Stimulated activated CD4-positive, alpha-beta T cell treated with anti-CD3 and anti-CD28 coated beads, TNF-alpha, amount 100 ng/mL, for 48 hours (primary cell): ENCODE results near the gene RDH14.
A peak's percentile ranks its signal among the peaks of the same experiment; 100 is the strongest.

Experiments used
- DNase-seq, 3 donors: peaks; one replicate each; pipeline ENCODE4 v3.0.0-alpha.2; 2020; ENCODE audit warnings: low read depth in 3 of 3

The RDH14 gene, protein sequence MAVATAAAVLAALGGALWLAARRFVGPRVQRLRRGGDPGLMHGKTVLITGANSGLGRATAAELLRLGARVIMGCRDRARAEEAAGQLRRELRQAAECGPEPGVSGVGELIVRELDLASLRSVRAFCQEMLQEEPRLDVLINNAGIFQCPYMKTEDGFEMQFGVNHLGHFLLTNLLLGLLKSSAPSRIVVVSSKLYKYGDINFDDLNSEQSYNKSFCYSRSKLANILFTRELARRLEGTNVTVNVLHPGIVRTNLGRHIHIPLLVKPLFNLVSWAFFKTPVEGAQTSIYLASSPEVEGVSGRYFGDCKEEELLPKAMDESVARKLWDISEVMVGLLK

DNA sequence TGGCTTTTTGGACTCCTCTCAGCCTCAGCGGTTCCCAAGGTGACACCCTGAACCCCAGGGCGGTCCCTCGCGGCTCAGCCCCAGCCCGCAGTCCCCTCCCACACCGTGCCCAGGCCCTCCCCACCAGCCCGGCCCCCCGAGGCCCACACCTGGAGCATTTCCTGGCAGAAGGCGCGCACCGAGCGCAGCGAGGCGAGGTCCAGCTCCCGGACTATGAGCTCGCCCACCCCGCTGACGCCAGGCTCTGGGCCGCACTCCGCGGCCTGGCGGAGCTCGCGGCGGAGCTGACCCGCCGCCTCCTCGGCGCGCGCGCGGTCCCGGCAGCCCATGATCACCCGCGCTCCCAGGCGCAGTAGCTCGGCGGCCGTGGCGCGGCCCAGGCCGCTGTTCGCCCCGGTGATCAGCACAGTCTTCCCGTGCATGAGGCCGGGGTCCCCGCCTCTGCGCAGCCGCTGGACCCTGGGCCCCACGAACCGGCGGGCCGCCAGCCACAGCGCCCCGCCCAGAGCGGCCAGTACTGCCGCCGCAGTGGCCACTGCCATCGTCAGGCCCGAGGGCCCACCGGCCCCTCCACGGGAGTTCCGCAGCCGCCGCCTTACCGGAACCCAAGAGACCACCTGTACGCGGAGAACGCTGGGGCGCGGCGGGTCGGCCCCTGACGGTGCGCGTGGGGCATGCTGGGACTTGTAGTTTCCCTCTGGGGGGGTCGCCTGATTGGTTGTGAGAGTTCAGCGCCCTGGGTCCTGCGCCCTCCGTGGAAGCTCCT is at the start of gene RDH14:
Gene RDH14 (minus strand): TSS at position 623 of the 766 bp plus-strand sequence. CDS start 81 bp downstream, at position 542.
- DNase-seq: peak; percentile 84 to 86 (median 86)

DNA sequence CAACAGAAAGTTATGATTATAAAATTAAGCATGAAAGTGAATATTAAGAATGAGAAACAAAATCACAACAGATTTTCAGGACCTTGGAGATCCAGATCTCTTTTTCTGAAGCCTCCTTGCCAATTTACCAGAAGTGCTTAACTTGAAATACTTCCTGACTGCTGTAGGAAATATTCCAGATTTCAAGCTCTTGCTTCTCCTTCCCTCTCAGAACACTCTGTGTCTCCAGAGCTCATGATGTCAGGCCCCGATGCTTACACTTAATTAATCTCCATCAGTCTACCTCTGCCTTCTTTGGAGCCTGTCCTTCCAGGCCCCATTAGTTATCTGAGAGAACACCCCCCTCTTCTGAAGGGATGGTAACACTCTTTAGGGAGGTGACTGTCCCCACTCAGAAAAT is 49.6 kb upstream of the RDH14 start:
- no peak for DNase-seq

DNA sequence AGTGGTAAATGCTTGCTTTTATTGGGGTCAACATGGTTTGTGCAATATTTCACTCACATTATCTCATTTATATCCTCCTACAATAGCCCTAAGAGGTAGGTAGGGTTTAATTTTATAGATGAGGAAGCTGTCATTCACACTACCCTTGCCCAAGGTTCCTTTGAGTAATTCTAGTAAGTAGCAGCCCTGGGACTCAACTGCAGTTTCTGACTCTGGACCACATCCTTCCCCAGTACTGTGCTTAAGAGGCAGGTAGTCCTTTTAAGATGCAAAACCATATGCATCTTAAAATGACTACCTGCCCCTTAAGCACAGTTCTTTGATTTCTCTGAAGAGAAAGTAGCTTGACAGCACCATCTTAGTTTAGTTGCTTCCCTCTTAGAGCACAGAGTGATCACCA is 44.7 kb upstream of the RDH14 start:
- no peak for DNase-seq

DNA sequence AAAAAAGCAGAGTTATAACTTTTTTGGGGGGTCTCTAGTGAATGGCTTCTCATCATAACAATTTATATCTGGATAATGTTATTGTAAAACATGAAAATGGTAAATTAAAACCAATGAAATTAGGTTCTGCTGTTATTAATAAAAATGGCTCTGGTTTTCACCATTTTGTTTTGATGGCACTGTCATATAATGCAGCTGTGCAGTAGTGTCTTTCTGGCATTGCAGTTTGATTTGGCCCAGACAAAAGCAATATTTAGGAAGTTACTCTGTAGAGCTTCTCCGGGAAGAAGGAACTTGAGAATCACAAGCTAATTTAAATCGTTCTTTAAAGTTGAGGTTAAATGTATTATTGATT is 44.1 kb upstream of the RDH14 start:
- no peak for DNase-seq

DNA sequence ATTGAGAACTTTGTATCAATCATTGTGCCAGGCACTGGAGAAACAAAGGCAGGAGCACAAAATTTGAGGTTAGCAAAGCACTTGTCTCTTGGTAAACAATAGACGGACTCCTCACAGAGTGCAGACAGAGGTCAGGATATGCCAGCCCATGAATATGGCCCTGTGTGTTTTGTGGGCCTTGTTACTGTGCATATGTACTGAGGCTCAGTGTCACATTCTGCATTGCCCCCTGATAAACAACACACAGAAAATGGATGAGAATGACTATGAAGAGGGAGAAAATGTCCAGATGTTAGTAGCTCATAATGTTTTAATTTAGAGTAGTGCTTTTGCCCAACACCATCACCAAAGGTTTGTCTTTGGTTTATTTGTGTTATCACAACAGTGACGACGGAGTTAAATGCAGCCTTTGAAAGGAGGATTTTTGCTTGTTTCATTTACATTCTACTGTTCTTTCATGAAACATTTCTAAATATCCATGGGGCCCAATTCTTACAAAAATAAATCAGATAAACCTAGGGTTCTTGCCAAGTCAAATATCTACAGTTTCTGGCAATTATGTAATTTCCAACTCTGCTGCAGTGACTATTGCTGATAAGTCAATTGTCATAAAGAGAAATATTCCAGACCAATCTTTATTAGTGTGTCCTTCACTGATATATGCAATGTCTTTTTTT is 43.5 kb upstream of the RDH14 start:
- no peak for DNase-seq

DNA sequence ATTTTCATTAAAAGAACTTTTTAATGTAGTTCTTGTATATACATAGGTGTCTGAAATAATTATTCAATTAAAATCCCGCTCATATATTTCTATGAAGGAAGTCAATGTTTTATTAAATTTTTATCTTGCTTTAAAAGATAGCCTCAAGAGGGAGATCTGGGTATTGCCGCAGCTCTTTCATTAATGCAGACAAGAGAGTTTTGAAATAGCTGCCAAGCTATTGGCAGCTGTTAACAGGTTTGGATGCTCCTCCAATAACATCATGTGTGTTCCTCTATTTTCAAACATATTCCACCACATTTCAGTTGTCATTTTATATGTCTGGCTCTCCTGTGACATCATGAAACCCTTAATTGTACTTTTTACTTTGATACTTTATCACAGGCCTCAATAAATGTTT is 41.8 kb upstream of the RDH14 start:
- no peak for DNase-seq

DNA sequence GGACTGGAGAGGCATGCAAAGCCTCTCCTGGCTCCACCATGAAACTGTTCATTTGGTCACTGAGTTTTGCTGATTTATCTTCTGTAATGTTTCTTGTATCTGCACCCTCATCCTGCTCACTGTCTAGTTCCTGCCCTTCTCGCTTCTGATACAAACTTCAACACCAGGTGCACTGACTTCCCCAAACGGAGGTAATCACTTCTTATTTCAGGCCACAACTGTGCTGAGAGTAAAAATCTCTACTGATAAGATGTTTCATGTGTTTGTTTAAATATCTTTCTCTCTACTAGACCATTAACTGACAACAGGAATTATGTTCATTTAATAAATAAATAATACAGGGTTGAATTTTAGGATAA is 39.8 kb upstream of the RDH14 start:
- DNase-seq: no peak

DNA sequence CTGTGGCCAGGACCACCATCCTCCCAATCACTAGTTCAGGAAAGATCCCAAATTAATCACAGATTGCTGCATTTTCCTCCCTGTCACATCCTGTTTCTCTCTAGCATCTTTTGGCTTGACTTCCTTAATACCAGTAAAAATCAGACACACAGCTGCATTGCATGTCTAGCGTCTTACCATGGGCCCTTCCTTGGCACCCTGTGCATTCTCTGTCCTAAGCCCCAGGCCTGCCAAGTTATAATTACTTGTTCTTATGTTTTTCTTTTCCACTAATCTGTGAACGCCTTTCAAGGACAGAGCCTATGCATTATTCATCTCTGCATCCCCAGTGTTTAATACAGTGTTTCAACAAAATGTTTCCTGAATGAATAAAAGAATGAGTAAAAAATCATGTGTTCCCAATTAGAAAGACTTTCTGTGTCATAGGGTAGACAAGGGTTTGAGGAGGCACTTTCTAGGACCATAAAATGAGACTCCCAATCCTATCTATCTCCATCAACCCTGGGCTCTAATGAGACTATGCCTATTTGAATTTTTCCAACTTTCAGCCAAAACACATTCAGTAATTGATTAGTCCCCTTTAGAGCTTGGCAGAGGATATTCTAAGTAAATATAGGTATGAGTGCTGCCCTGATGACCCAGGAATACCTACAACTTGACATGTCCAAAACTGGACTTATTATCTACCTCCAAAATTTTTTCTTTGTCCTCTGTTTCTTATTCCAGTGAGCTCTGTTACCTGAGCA is 39.2 kb upstream of the RDH14 start:
- no peak for DNase-seq

DNA sequence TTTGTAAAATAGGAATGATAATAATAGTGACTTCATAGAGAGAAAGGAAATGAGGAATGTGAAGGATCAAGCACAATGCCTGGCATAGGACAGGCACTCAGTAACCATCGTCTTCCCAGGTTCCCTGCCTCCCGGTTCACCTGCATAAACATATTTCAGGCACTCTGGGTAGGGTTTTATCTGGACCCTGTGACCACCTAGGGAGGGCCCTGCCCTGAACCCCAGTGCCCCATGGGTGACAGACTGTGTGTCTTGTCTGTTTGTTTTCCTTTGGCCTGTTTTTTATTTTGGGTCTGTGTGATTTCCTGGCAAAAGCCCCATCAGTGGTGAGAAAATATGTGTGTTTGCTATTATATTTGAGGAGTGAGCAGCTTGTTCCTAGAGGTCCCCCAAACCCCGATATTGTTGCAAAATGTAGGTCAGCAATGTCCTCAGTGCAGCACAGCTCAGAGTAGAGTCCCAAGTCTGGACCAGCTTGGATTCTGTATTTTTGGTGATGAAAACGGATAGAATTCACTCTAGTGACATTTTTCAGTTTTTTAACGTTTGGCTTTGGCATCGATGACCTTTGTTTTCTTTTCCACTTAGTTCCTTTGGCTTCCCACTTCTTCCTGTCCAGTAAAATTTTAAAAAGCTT is 38.5 kb upstream of the RDH14 start:
- DNase-seq: no peak

DNA sequence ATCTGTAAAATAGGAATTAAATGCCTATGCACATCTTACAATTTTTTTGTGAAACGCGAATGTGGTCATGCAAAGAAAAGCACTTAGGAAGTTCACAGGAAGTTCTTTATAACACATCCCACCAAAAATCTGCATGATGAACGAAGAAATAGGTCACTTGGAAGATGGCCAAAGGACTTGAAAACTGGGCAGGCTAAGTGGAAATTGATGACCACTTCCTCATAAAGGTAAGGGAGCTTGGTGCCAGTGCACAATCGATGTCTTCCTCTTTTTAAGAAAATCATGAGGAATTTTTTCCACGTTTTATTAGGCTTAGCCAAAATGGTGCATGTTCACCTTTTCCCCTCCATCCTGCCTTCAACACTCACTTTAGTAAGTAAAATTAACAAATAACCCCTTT is 37.2 kb upstream of the RDH14 start:
- no peak for DNase-seq

DNA sequence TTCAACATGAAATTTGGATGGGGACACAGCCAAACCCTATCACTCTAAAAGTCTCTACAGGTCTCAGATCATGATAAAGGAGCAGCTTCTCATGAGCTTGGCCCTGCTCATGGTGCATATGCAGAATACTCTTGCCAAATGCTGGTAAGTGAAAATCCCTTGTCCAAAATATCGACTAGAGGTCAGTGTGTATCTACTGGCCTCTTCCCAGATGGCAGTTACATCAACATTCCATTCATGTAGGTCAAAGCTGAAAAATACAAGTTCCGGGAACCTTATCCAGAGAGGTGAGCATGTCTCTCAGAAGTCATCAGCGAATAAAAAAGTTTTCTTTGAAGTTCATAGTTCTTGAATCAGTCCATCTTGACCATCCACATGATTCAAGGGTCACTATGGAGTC is 36.5 kb upstream of the RDH14 start:
- no peak for DNase-seq

DNA sequence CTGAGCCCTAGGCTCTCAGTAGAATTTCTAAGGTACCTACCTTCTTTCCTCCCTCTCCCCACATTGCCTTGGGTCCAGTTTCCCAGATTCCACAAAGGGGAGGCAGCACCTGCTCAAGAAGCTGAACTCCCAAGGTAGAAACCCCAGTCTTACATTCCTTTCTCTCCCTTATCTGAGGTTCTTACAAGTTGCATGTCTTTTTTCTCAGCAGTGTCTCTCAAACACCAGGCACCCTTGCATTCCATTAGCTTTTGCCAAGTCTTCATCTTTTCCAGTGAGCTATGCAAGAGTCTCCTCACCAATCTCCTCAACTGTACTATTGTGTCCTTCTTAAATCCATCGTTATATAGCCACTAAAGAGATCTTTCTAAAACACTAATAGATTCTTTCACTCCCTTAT is 33.0 kb upstream of the RDH14 start:
- no peak for DNase-seq

DNA sequence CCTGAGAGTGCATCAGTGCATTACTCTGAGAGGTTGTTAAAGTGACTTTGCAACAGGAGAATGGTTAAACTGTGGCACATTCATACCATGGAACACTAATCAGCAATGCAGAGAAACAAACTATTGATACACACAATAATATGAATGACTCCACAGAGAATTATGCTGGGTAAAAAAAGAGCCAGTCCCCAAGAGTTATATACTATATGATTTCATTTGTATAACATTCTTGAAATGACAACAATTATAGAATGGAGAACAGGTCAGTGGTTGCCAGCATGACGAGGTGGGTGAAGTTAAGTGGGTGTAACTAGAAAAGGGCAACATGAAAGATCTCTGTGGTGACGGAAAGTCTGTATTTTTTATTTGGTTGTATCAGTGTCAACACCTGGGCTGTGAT is 31.9 kb upstream of the RDH14 start:
- DNase-seq: no peak

DNA sequence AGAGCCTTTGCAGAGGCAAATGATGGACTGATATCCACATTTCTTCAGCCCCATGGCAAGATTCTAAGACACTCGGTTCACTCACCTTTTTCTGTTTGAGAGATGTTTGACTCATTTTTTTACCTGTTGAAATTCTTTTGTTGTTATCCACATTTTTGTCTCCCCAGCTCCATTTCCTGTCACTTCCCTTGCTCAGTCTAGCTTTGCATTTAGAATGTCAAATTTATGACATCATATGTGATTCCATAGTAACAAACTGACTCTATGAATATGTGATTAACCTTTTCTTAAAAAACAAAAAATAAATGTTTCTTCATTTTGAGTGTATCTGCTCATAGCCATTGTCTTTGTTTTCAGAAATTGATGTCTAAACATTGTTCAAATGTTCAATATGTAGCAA is 28.9 kb upstream of the RDH14 start, which contains the start of gene NT5C1B:
Gene NT5C1B (minus strand): TSS at position 216 of the 400 bp plus-strand sequence. CDS start 101 bp downstream, at position 115.
- no peak for DNase-seq

DNA sequence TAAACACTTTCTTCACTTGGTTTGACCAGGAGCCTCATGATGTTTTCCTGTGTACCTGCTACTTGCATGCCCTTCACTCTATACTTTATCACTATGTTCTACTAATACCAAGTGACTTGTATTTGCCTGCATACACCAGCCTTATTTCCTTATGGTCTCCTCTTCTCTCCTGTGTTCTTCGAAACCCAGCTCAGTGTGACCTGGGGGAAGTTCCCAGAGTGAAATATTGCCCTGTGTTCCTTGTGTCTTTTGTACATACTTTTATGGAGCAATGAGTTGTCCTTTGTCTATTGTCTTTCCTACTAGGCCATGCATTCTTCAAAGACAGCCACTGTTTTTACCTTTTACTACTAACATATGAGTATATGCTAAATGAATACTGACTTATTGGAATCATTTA is 28.3 kb upstream of the RDH14 start:
- no peak for DNase-seq

DNA sequence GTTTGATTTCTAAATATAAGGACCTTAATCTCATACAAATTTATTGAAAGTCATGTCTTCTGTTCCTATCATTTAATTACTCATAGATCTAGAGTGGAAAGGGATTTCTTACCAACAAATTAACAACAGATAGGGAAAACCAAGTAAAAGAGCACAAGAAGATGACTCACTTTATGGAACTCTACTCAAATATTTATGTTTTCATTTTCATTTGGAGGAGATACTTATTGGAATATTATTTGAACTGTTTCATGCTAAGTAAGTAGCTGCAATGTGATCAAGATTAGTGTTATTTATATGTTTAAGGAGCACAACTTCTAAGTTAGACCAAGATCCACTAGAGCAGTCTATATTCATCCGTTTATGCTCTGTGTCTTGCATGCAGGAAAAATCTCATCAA is 27.6 kb upstream of the RDH14 start:
- DNase-seq: no peak

DNA sequence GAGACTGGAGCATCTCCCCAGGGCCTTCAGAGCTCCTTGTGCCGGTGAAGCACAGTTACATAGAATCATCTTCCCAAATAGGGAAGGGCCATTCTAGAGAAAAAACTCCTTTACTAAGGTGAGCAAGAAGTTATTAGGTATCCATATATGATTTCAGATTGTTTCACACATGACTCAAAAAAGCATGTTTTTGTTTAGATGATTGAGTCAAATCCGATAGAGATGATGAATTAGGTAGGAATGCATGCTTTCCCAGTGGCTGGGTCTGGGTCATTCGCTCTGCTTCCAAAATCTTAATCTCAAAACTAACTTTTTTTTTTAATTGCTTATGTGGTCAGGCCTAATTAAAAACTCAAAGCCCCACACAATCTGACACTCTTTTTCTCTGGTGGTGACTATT is 25.1 kb upstream of the RDH14 start:
- DNase-seq: no peak

DNA sequence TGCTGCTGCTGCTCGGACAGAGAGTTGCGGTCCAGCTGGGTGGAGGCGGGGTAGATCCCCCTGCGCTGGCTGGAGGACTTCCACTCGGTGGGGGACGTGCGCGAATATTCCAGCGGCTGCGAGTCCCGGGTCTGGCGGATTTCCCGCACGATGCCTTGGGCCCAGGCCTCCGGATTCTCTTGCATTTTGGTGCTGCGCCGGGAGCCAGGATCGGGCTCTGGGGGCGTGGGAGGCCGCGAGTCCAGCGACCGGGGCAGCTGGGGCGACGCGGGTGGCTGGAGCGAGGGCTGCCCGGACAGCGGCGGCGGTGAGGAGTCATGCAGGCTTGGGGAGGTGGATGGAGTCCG is 24.1 kb upstream of the RDH14 start:
- DNase-seq: no peak

DNA sequence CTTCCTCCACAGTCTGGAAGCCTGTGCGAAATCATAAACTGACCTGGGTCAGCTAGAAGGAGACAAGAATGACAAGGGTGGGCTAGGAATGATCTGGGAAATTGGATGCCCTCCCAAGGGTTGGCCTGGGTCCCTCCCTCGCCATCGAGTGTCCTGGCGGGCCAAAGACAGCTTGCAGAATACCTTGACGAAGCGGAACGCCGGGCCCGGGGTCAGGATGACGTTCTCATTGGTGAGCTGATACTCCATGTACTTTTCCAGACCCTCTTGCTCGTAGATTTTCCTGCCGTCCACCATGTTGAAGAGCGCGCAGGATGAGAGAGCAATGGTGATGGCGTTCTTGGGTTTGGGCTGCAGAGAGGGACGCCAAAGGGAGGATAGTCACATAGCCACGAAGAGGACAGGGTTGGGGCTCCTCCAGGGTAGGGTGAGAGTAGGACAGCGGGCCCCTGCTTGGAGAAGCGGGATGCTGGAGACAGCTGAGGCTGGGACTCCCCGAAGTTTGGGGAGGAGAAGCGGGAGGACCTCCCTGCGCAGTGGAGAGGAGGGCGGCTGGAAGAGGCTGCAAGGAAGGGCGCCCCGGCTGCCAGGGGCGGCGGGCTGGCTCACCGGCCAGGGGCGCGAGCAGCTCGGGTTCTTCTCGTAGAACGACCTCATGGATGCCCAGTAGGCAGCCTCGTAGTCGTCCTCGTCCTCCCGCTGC is 23.6 kb upstream of the RDH14 start:
- no peak for DNase-seq

DNA sequence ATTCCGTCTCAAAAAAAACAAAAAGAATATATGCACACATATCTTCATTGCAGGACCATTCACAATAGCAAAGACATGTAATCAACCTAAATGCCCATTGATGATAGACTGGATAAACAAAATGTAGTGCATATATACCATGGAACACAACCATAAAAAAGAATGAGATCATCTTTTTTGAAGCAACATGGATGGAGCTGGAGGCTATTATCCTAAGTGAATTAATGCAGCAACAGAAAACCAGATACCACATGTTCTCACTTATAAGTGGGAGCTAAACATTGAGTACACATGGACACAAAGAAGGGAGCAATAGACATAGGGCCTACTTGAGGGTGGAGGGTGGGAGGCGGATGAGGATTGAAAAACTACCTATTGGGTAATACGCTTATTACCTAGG is 20.2 kb upstream of the RDH14 start:
- DNase-seq: no peak

DNA sequence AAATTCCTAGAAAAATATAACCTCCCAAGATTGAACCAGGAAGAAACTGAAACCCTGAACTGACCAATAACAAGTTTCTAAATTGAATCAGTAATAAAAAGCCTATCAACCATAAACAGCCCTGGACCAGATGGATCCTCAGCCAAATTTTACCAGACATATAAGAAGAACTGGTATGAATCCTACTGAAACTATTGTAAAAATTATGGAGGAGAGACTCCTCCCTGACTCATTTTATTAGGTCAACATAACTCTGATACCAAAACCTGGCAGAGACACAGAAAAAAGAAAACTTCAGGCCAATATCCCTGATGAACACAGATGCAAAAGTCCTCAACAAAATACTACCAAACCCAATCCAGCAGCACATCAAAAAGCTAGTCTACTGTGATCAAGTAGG is 17.6 kb upstream of the RDH14 start:
- no peak for DNase-seq
